ENCODE data around the gene ODAD4.
A peak's percentile ranks its signal among the peaks of the same experiment; 100 is the strongest.

The ODAD4 gene

GRCh38 chr17:41896726-41897125, 33.7 kb upstream of the ODAD4 start:
- H3K27me3 ChIP-seq (ENCODE audit: insufficient read depth, low read length, poor library complexity, severe bottlenecking) = no peaks in the 10 kb centered on the region
- no peaks in the 10 kb centered on the region for H3K4me1 ChIP-seq (ENCODE audit: insufficient read depth, low read length, poor library complexity, severe bottlenecking)
- no peak overlapping the region for H3K4me2 ChIP-seq (ENCODE audit: low read depth, low read length, poor library complexity, severe bottlenecking)
- H4K20me1 ChIP-seq (ENCODE audit: insufficient read depth, low read length, poor library complexity, severe bottlenecking) = peaks cover 3% of the 10 kb centered on the region
- no peak overlapping the region for H3K9ac ChIP-seq (ENCODE audit: low read depth, low read length, poor library complexity, severe bottlenecking)
- H3K9me2 ChIP-seq (replicated peaks; ENCODE audit: low read depth, low read length) = no peaks in the 10 kb centered on the region
- H3K4me3 ChIP-seq (ENCODE audit: low read length, poor library complexity, severe bottlenecking) = no peak overlapping the region
- no peak overlapping the region for H2AFZ ChIP-seq (ENCODE audit: low read length)
- H3K9me3 ChIP-seq (ENCODE audit: insufficient read depth, low read depth, low read length) = no peaks in the 10 kb centered on the region
- peaks cover 93% of the 10 kb centered on the region; the same call in 1 of the 2 replicates for H3K36me3 ChIP-seq (ENCODE audit: insufficient read depth, low read length)
- no peaks in the 10 kb centered on the region for H3K79me2 ChIP-seq (ENCODE audit: insufficient read depth, low read length)
- no peak for TF ChIP-seq EZH2phosphoT487 (IDR thresholded peaks at IDR 0.05; ENCODE audit: borderline replicate concordance)
- TF ChIP-seq CTCF (conservative IDR thresholded peaks at IDR 0.05; ENCODE audit: low read length) = peak; percentile 24; the same call in 1 of the 2 replicates
- no peaks in the 10 kb centered on the region for H3F3A ChIP-seq (ENCODE audit: low read depth)

- H4K20me1 ChIP-seq (ENCODE audit: insufficient read depth, low read length, poor library complexity, severe bottlenecking) = peaks cover 6% of the 10 kb centered on the region
- no peak overlapping the region for H2AFZ ChIP-seq (ENCODE audit: low read length)
- no peaks in the 10 kb centered on the region for H3K4me1 ChIP-seq (ENCODE audit: insufficient read depth, low read length, poor library complexity, severe bottlenecking)
- no peaks in the 10 kb centered on the region for H3F3A ChIP-seq (ENCODE audit: low read depth)
- H3K27me3 ChIP-seq (ENCODE audit: insufficient read depth, low read length, poor library complexity, severe bottlenecking) = no peaks in the 10 kb centered on the region
- H3K36me3 ChIP-seq (ENCODE audit: insufficient read depth, low read length) = peaks cover 86% of the 10 kb centered on the region; the same call in 1 of the 2 replicates
- H3K9me3 ChIP-seq (ENCODE audit: insufficient read depth, low read depth, low read length) = no peaks in the 10 kb centered on the region
- H3K9me2 ChIP-seq (replicated peaks; ENCODE audit: low read depth, low read length) = no peaks in the 10 kb centered on the region
- no peak overlapping the region for H3K4me3 ChIP-seq (ENCODE audit: low read length, poor library complexity, severe bottlenecking)
- H3K9ac ChIP-seq (ENCODE audit: low read depth, low read length, poor library complexity, severe bottlenecking) = no peak overlapping the region
- TF ChIP-seq CTCF (conservative IDR thresholded peaks at IDR 0.05; ENCODE audit: low read length) = no peak
- no peak for TF ChIP-seq EZH2phosphoT487 (IDR thresholded peaks at IDR 0.05; ENCODE audit: borderline replicate concordance)
- no peaks in the 10 kb centered on the region for H3K79me2 ChIP-seq (ENCODE audit: insufficient read depth, low read length)
- no peak overlapping the region for H3K4me2 ChIP-seq (ENCODE audit: low read depth, low read length, poor library complexity, severe bottlenecking)
Observed at GRCh38 chr17:41901646-41902045, 28.8 kb upstream of the ODAD4 start.

- H4K20me1 ChIP-seq (ENCODE audit: insufficient read depth, low read length, poor library complexity, severe bottlenecking) = peaks cover 13% of the 10 kb centered on the region
- no peak overlapping the region for H2AFZ ChIP-seq (ENCODE audit: low read length)
- no peaks in the 10 kb centered on the region for H3K9me2 ChIP-seq (replicated peaks; ENCODE audit: low read depth, low read length)
- TF ChIP-seq EZH2phosphoT487 (IDR thresholded peaks at IDR 0.05; ENCODE audit: borderline replicate concordance) (no peak), CTCF (conservative IDR thresholded peaks at IDR 0.05; ENCODE audit: low read length) (no peak)
- H3K4me3 ChIP-seq (ENCODE audit: low read length, poor library complexity, severe bottlenecking) = no peak overlapping the region
- peaks cover 87% of the 10 kb centered on the region; the same call in 1 of the 2 replicates for H3K36me3 ChIP-seq (ENCODE audit: insufficient read depth, low read length)
- no peaks in the 10 kb centered on the region for H3K9me3 ChIP-seq (ENCODE audit: insufficient read depth, low read depth, low read length)
- H3F3A ChIP-seq (ENCODE audit: low read depth) = no peaks in the 10 kb centered on the region
- H3K9ac ChIP-seq (ENCODE audit: low read depth, low read length, poor library complexity, severe bottlenecking) = no peak overlapping the region
- H3K4me2 ChIP-seq (ENCODE audit: low read depth, low read length, poor library complexity, severe bottlenecking) = no peak overlapping the region
- H3K79me2 ChIP-seq (ENCODE audit: insufficient read depth, low read length) = no peaks in the 10 kb centered on the region
- no peaks in the 10 kb centered on the region for H3K27me3 ChIP-seq (ENCODE audit: insufficient read depth, low read length, poor library complexity, severe bottlenecking)
- H3K4me1 ChIP-seq (ENCODE audit: insufficient read depth, low read length, poor library complexity, severe bottlenecking) = no peaks in the 10 kb centered on the region
Observed at GRCh38 chr17:41904242-41904841, 26.1 kb upstream of the ODAD4 start.

Measured in Loucy (cell line).